LNCAP (cell line): Measurements from ENCODE around the gene C1QTNF2.

Experiments used
- TF ChIP-seq, protein P1 (sequence below): fragments of 450-650 bp; IDR thresholded peaks from 2 replicates; pipeline ENCODE4 v1.5.1; 2017; ENCODE audit warnings: mild to moderate bottlenecking

Gene C1QTNF2, protein sequence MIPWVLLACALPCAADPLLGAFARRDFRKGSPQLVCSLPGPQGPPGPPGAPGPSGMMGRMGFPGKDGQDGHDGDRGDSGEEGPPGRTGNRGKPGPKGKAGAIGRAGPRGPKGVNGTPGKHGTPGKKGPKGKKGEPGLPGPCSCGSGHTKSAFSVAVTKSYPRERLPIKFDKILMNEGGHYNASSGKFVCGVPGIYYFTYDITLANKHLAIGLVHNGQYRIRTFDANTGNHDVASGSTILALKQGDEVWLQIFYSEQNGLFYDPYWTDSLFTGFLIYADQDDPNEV

DNA sequence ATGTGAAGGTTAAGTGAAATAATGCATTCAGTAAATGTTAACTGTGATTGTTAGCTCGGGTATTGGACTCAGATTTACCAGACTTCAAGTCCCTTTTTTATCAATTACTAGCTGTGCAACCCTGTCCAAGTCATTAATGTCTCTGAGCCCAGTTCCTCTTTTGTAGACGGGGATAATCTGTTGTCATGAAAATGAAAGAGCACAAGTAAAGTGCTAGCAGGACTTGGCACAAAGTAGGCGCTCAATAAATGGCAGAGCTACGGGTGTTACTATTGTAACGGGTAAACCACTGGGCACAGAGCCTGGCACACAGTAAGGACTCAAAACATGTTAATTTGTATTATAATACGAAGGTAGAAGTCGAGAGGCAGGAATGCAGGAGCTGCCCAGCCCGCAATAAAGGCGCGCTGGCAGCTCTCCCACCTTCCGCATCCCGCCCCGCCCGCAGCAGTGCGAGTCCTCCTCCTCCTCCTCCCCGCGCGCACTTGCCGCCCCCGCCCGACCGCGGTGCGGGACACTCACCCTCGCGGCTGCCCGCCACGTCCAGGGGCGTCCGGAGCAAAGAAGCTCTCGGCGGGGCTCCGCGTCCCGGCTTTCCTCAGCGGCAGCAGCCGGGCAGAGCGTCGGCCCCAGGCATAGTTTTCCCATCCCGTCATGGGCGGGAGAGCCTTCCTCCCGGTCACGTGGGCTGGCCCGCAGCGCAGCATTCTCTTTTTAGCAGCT is at the start of gene C1QTNF2:
C1QTNF2 (minus strand) TSS at position 637 of the 723 bp plus-strand sequence. CDS start 15,615 bp downstream, outside the sequence.
- TF ChIP-seq, protein P1, sequence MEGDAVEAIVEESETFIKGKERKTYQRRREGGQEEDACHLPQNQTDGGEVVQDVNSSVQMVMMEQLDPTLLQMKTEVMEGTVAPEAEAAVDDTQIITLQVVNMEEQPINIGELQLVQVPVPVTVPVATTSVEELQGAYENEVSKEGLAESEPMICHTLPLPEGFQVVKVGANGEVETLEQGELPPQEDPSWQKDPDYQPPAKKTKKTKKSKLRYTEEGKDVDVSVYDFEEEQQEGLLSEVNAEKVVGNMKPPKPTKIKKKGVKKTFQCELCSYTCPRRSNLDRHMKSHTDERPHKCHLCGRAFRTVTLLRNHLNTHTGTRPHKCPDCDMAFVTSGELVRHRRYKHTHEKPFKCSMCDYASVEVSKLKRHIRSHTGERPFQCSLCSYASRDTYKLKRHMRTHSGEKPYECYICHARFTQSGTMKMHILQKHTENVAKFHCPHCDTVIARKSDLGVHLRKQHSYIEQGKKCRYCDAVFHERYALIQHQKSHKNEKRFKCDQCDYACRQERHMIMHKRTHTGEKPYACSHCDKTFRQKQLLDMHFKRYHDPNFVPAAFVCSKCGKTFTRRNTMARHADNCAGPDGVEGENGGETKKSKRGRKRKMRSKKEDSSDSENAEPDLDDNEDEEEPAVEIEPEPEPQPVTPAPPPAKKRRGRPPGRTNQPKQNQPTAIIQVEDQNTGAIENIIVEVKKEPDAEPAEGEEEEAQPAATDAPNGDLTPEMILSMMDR, result no peak

DNA sequence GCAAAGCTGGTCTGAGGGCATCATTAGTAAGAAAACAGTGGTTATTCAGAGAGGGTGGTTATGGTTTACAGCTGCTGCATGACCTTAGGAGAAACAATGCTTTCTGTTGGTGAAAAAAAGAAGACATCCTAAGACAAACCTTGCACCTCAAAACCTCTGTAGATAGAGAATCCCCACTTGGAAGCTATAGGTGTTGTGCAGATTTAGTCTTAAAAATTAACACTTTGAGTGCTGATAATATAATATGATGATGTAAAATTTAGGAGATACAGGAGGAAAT is 49.8 kb upstream of the C1QTNF2 start:
- TF ChIP-seq, protein P1, result no peak

DNA sequence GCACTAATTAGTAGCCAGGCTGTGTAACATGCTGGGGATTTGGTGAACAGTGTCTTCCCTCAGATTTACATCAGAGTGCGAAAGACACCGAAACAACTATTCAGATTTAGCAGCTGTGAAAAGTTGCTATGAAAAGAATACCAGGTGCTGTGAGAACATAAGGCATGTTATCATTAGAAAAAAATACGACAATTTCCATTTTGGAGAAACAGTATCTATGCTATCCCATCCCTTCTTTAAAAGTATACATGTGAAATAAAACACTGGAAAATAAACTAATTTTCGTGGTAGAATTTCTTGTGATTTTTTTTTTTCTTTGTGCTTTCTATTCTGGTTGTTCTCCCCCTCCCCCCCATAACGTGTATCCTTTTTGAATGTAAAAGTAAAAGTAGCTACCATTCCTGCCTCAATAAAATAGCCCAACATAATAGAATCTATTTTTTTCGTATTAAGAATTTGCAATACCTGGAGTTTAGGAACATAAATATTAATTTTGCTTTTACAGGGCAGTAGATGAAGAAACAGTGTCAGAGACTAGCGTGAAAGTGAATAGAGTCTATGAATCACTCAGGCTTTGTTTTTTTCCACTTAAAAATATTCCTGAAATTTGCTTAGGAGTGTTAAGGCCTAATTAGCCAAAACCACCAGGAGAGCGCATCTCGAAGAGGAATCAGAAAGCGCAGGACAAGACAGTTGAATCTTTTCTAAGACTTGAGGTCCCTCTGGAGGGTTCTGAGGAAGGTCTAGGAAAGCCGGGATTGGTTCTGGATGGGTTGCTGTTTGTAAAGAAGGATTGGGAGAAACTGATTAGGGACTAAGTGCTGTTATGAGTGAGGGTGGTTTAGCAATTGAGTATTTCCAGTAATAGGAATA is 49.3 kb upstream of the C1QTNF2 start:
- TF ChIP-seq, protein P1, result no peak

DNA sequence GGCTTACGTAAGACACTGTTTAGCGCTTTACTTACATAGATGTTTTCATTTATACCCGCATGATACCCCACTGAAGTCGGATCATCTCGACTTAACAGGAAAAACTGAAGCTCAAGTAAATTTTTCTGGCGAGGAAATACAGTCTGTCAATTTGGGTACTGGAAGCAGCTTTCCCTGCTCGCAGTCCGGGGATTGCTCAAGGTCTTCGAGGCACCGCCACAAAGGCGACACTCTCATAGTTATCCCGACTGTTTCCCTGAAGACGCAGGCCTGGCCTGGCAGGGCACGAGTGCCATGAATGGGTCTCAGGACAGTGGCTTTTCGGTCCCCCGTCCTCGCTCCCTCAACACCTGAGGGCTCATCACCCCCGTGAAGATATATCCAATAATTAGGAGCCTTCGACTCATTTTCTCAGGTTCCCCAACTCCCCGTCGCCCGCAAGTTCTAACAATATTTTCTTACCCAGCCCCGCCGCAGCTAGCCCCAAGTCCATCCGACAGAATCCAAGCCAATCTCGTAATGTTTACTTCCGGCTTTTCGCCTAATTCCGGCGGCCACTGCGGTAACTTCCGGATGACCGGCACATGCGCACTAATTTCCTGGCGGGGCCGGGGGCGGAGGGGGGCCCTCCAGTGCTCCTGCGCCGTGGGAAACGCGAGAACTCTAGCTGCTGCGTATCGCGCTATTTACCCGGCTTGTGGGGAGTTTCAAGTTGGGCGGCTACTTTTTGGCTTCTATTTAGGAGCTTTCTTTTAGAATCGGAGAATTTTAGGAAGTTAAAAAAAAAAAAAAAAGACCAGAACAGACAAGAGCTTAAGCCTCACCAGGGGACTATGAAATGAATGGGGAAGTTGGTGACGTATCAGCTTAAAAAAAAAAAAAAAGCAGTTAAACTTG is 48.4 kb upstream of the C1QTNF2 start, which contains the start of gene SLU7:
SLU7 (minus strand) TSS at position 521 of the 897 bp plus-strand sequence. CDS start 3,787 bp downstream, outside the sequence.
- TF ChIP-seq, protein P1, result no peak

DNA sequence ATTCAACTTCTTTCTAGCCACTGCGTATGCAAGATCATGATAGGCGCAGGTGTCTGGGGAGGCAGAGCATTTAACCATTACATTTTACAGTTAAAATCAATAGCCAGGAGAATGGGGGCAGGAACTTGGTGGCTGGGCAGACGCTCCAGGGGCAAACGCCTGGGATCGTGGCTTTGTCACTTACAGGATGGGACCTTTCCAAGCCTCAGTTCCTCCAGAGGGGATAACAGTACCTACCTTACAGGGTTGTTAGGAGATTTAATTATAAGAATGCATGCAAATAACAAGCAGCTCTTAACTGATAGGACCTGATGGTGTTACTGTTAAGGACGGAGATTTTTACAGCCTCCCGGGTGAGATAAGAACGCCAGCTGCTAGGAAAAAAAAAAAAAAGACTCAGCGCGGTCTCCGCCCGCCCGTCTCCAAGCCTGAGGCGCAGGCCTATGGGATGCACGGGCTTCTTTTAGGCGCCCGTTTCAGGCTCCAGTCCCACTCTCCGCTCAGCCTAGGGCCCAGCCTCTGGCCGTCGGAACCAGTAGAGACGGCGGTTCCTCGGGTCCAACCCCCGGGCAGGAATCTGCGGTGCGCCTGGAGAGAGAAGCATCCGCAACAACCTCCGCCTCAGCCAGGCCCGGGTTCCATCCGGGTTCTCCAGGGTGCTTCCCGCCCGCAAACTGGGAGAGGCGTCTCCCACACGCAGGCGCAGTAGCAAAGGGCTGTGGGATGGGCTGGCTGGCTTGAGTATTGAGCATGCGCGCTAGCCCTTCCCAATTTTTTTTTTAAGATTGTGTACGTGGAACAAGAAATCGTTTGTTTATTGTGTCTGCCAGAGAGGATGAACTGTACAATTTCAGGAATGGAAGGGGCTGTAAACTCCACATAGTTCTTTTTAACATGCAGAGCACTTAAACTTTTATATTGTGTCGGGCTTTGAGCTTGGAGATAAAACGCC is 29.3 kb upstream of the C1QTNF2 start, which contains the start of gene FAM200C:
FAM200C (minus strand) TSS at position 653 of the 952 bp plus-strand sequence. CDS start 4,564 bp downstream, outside the sequence.
- TF ChIP-seq, protein P1, result no peak

DNA sequence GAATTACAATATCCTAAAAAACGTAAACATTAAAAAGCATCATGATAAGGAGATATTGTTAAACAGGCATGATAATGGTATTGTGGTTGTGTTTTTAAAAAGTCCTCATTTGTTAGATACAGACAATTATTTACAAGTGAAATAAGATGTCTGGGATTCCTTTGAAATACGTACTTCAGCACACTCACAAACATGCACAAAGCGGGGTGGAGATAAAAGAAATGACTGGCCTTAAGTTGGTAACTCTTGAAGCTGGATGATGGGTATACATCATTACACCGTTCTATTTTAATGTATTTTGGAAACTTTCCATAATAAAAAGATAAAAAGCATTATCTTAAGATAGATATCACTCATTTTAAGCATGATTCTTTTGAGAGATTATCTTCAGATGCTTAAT is 28.4 kb upstream of the C1QTNF2 start:
- TF ChIP-seq, protein P1, result no peak
